T-helper 17 cell (primary cell): ENCODE measurements around the gene SMYD5. TPM values are rescaled to one million over a fixed set of nuclear protein-coding genes. Genes with fewer than 3 reads are reported as not detected.
"Not testable (repeated sequence)": the region's sequence is repeated elsewhere in the genome, so short reads cannot be mapped to it uniquely, and the experiment has no call there.

Experiments
- ATAC-seq: fragments of 150-1000 bp; cut with Tn5 transposase; 2 replicates; pipeline ENCODE4 v1.10.0; 2021; ENCODE audit warnings: mild to moderate bottlenecking, moderate library complexity
- DNase-seq, 3 donors: peaks; one replicate each; pipeline versions ENCODE4 v3.0.0 to v3.0.0-alpha.2; 2020 to 2021
- H3K9me3 ChIP-seq: one replicate; pipeline ENCODE4 v1.7.0; 2013; ENCODE audit warnings: low read length, mild to moderate bottlenecking; ENCODE audit not compliant: control insufficient read depth, poor library complexity, severe bottlenecking
- H3K27ac Mint-ChIP-seq: one replicate; pipeline ENCODE4 v1.8.0; 2022; ENCODE audit warnings: mild to moderate bottlenecking, moderate library complexity, mixed read lengths
- H3K27me3 Mint-ChIP-seq: one replicate; pipeline ENCODE4 v1.8.0; 2022; ENCODE audit warnings: mixed read lengths
- H3K36me3 Mint-ChIP-seq: one replicate; pipeline ENCODE4 v1.8.0; 2022; ENCODE audit warnings: low read depth, mixed read lengths
- H3K4me1 Mint-ChIP-seq: one replicate; pipeline ENCODE4 v1.8.0; 2022; ENCODE audit warnings: mild to moderate bottlenecking, mixed read lengths
- H3K4me3 Mint-ChIP-seq: one replicate; pipeline ENCODE4 v1.8.0; 2022; ENCODE audit warnings: mild to moderate bottlenecking, moderate library complexity, mixed read lengths
- total RNA-seq, 4 donors: library from RNA in 2 of 4; stranded (reverse) in 2 of 4; gene quantifications; one replicate each; pipeline ENCODE4 v1.2.3 and lab custom pipeline; 2022 to 2026

SMYD5 gene
- total RNA-seq, 2 donors from 2014 or later: 31.9 to 37.0 TPM

DNA sequence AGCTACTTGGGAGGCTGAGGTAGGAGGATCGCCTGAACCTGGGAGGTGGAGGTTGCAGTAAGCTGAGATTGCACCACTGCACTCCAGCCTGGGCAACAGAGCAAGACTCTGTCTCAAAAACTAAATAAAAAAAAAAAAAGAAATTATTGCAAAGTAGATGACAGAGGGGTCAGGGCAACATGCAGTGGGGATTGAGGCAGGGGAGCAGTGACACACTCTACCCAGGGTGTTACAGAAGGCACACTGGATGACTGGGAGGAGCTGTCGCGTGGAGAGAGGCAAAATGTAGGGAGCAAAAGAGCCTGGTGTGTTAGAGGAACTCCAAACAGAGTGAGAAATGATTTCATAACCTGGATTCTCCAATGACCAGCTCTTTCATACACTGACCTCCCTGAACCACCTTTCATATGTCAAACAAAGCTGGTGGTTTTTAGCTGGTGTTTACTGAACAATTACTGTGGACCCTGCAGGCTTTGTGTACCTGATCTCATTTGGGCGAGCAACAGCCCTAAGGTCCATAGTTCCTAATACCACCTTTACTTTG lies 48.1 kb downstream of the SMYD5 start:
- DNase-seq (no peak), ATAC-seq (no peak)
- Mint-ChIP-seq H3K4me3 (no peak overlapping the region), H3K27ac (no peak overlapping the region), H3K27me3 (no peaks in the 10 kb centered on the region), H3K36me3 (peaks cover 2% of the 10 kb centered on the region), H3K4me1 (peaks cover 8% of the 10 kb centered on the region)
- H3K9me3 ChIP-seq: no peaks in the 10 kb centered on the region

DNA sequence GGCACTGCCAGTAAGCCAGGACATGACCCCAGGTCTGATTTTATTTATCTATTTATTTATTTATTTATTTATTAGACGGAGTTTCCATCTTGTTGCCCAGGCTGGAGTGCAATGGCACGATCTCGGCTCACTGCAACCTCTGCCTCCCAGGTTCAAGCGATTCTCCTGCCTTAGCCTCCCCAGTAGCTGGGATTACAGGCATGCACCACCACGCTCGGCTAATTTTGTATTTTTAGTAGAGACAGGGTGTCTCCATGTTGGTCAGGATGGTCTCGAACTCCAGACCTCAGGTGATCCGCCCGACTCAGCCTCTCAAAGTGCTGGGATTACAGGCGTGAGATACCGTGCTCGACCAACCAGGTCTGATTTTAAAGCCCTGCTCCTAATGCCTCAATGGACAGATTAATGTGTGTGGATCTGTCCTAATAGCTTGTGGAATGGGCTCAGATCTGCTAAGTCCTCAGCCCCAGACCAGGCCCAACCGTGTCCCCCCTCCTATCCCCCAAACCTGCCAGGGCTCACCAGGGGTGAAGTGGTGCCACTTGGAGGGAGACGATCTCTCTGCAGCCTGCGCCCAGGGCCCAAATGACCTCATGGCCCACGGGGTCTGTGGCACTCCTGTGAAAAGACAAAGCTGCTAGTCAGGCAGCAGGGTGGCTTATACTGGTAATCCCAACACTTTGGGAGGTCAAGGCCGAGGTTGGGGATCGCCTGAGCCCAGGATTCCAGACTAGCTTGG lies 48.8 kb downstream of the SMYD5 start:
- H3K9me3 ChIP-seq, H3K4me3 Mint-ChIP-seq, H3K27me3 Mint-ChIP-seq, H3K27ac Mint-ChIP-seq, DNase-seq, ATAC-seq, H3K36me3 Mint-ChIP-seq: not testable (repeated sequence)
- H3K4me1 Mint-ChIP-seq: peaks cover 12% of the 10 kb centered on the region

DNA sequence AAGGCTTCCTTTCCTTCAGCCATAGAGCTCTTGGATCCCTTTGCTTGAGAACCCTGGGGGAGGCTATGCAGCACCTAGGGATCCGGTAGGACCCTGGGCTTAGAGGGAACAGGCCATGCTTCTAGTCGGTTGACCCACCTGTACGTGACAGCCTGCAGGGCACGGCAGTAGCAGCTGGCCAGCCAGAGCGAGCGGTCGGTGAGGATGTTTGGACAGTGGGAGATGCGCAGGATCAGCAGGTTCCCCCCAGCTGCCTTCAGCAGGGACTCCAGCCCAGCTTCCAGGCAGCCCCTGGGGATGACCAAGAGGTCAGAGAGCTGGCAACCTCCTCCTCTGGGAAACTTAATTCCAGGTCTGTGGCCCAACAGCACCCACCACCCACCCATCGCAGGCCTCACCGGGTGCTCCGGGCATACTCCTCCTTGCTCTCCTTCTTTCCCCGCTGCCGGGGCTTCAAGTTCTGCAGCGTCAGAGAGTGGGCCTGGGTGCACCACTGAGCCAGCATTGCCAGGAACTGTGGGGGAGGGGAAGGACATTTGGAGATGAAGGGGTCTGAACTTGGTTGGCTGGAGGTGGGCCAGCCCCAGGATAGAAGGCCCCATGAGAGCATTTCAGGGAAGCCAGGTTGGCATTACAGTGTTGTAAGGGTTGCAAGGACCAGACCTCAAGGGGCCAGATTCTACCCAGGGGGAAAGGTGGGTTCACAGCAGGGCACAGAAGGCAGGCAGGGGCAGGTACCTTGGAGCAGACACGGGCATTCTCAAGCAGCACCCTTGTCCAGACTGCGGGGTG lies 49.7 kb downstream of the SMYD5 start:
- ATAC-seq (no peak), DNase-seq (no peak)
- no peaks in the 10 kb centered on the region for H3K9me3 ChIP-seq
- H3K36me3 Mint-ChIP-seq: peaks cover 7% of the 10 kb centered on the region
- peaks cover 18% of the 10 kb centered on the region for H3K4me1 Mint-ChIP-seq
- no peaks in the 10 kb centered on the region for H3K27me3 Mint-ChIP-seq
- H3K27ac Mint-ChIP-seq: no peak overlapping the region
- no peak overlapping the region for H3K4me3 Mint-ChIP-seq

- peaks cover 18% of the 10 kb centered on the region for H3K4me1 Mint-ChIP-seq
- H3K27ac Mint-ChIP-seq: no peak overlapping the region
- H3K4me3 Mint-ChIP-seq: no peak overlapping the region
- H3K36me3 Mint-ChIP-seq: peaks cover 7% of the 10 kb centered on the region
- no peak for ATAC-seq
- no peak for DNase-seq
- H3K9me3 ChIP-seq: no peaks in the 10 kb centered on the region
- H3K27me3 Mint-ChIP-seq: no peaks in the 10 kb centered on the region
Observed at GRCh38 chr2:73264332-73264606, 50.2 kb downstream of the SMYD5 start.

DNA sequence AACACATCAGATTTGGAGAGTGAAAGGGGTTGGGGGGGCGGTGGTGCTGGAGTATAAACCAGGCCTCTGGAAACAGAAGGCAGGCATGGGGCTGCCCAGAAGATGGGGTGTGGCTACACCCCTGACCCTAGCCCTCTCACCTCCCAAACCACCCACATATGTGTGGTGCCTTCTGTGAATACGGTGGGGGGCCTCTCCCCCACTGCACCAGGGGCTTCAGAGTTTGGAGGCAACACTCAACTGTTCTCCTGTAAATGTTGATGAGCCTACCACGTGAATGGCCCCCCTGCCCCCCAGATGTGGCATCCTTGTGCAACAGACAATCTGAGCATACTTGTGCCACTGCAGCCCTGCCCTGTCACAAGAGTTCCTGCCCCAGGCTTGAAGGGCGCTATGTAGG lies 50.7 kb downstream of the SMYD5 start:
- peaks cover 17% of the 10 kb centered on the region for H3K4me1 Mint-ChIP-seq
- DNase-seq (no peak), ATAC-seq (no peak)
- no peaks in the 10 kb centered on the region for H3K27me3 Mint-ChIP-seq
- no peaks in the 10 kb centered on the region for H3K9me3 ChIP-seq
- H3K36me3 Mint-ChIP-seq: peaks cover 7% of the 10 kb centered on the region
- H3K4me3 Mint-ChIP-seq: no peak overlapping the region
- no peak overlapping the region for H3K27ac Mint-ChIP-seq

- ATAC-seq (no peak), DNase-seq (no peak)
- Mint-ChIP-seq H3K27ac (no peak overlapping the region), H3K36me3 (peaks cover 7% of the 10 kb centered on the region), H3K4me3 (no peak overlapping the region), H3K27me3 (no peaks in the 10 kb centered on the region), H3K4me1 (peaks cover 19% of the 10 kb centered on the region)
- H3K9me3 ChIP-seq: no peaks in the 10 kb centered on the region
Observed at GRCh38 chr2:73265298-73266060, 51.4 kb downstream of the SMYD5 start.

DNA sequence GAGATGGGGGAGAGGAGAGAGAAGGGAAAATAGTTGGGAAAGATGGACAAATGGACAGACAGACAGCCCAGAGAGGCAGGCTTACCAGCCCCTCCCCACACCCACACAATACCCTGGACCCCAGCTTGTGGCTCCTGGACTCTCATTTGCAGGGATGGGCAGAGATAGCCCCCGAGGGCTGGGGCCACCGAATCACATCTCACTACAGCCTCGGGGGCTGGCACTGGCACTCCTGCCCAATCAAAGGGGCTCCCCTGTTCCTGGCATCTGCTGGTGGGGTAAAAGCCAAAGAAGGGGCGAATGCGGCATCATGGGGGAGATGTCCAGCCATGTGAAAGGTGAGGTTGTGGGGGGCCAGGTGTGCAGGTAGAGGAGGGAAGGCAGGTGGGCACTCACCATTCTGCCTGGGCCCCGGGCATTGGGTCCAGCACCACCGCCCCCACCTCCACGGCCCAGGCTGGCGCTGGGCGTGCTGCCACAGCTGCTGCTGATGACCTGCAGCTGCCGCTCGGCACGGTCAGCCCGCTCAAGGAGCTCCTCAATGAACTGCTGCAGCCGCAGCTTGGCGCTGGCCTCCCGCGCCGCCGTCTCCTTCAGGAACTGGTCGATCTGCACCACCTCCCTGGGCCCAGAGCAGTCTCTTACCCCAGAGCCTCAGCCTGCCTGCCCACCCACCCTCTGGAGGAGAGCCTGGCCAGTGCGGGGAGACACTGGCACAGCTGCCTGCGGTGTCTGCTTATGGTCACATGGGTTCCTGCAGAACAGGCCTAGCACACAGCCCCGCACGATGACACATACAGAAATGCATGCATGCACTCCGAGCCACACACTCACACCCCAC lies 52.2 kb downstream of the SMYD5 start:
- no peak for ATAC-seq
- no peak for DNase-seq
- peaks cover 19% of the 10 kb centered on the region for H3K4me1 Mint-ChIP-seq
- H3K4me3 Mint-ChIP-seq: peak overlapping the region; percentile 75
- no peaks in the 10 kb centered on the region for H3K27me3 Mint-ChIP-seq
- no peak overlapping the region for H3K27ac Mint-ChIP-seq
- no peaks in the 10 kb centered on the region for H3K9me3 ChIP-seq
- peaks cover 9% of the 10 kb centered on the region for H3K36me3 Mint-ChIP-seq

DNA sequence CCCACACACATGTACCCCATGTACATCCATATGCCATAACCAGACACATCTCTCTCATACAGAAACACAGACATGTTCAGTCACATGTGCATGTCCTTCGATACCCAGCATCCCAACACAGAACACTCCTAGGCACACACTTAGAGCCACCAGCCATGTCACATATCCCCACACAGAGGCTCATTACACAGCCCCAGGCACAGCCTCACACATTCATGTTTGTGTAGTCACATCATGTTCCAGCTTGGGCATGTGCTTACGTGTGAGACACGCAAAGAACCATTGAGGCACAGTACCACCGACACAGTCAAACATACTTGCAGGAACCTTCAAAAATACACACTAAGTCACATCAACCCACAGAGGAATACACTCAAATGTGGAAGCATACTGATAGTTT lies 53.0 kb downstream of the SMYD5 start:
- Mint-ChIP-seq H3K27ac (no peak overlapping the region), H3K36me3 (peaks cover 7% of the 10 kb centered on the region)
- no peak for ATAC-seq

GRCh38 chr2:73268366-73268829 lies 54.4 kb downstream of the SMYD5 start:
- H3K4me3 Mint-ChIP-seq: peak overlapping the region; percentile 83
- DNase-seq: no peak
- H3K36me3 Mint-ChIP-seq: peaks cover 7% of the 10 kb centered on the region
- peaks cover 19% of the 10 kb centered on the region for H3K4me1 Mint-ChIP-seq
- no peaks in the 10 kb centered on the region for H3K9me3 ChIP-seq
- ATAC-seq: no peak
- no peaks in the 10 kb centered on the region for H3K27me3 Mint-ChIP-seq
- no peak overlapping the region for H3K27ac Mint-ChIP-seq

More for the DNA sequence above, 53.0 kb downstream of the SMYD5 start:
- H3K4me3 Mint-ChIP-seq: peak overlapping the region; percentile 75
- H3K27me3 Mint-ChIP-seq: no peaks in the 10 kb centered on the region
- DNase-seq: no peak
- no peaks in the 10 kb centered on the region for H3K9me3 ChIP-seq
- peaks cover 19% of the 10 kb centered on the region for H3K4me1 Mint-ChIP-seq

GRCh38 chr2:73268830-73269685 lies 55.0 kb downstream of the SMYD5 start:
- no peaks in the 10 kb centered on the region for H3K27me3 Mint-ChIP-seq
- H3K27ac Mint-ChIP-seq: peak overlapping the region; percentile 72
- H3K4me1 Mint-ChIP-seq: peaks cover 20% of the 10 kb centered on the region
- peak; percentile 66 to 68 (median 67) for DNase-seq
- no peaks in the 10 kb centered on the region for H3K9me3 ChIP-seq
- ATAC-seq: peak; percentile 95
- H3K36me3 Mint-ChIP-seq: peaks cover 7% of the 10 kb centered on the region
- H3K4me3 Mint-ChIP-seq: peak overlapping the region; percentile 83

- peaks cover 7% of the 10 kb centered on the region for H3K36me3 Mint-ChIP-seq
- H3K27me3 Mint-ChIP-seq: no peaks in the 10 kb centered on the region
- no peak for ATAC-seq
- peaks cover 21% of the 10 kb centered on the region for H3K4me1 Mint-ChIP-seq
- H3K27ac Mint-ChIP-seq: peak overlapping the region; percentile 72
- H3K4me3 Mint-ChIP-seq: peak overlapping the region; percentile 80
- H3K9me3 ChIP-seq: no peaks in the 10 kb centered on the region
- DNase-seq: no peak
Observed at GRCh38 chr2:73269686-73270465, 55.8 kb downstream of the SMYD5 start.
